HCT116 (cell line): Measurements from ENCODE around the gene PAMR1. TPM values are rescaled to one million over a fixed set of nuclear protein-coding genes. Genes with fewer than 3 reads are reported as not detected.

Experiments used
- ATAC-seq: fragments of 200-7000 bp; cut with Tn5 transposase; 2 replicates; pipeline ENCODE4 v1.9.1; 2020; ENCODE audit warnings: mild to moderate bottlenecking, moderate library complexity
- BruUV-seq: library from RNA; stranded (reverse); fragments of 400-500 nt; replicated peaks from 2 replicates; lab custom pipeline; 2021; lab: Mats Ljungman, UMichigan
- CTCF ChIA-PET: fragments of 300-600 bp; sonication (Branson Sonifier 250); formaldehyde crosslinking; loops from one replicate; lab custom pipeline; 2021; ENCODE audit warnings: antibody characterized with exemption; lab: Charles Lee
- POLR2A ChIA-PET: fragments of 300-600, 350-600 bp; sonication (Branson Sonifier 250); formaldehyde crosslinking; loops from one replicate; lab custom pipeline; 2021; ENCODE audit warnings: antibody characterized with exemption; lab: Charles Lee
- RAD21 ChIA-PET, 2 experiments: fragments of 300-600 bp; sonication (Branson Sonifier 250); formaldehyde crosslinking; loops; one replicate each; lab custom pipeline; 2023; ENCODE audit warnings: low total read pairs in 2 of 2; ENCODE audit not compliant: uncharacterized antibody in 2 of 2, unreplicated experiment in 2 of 2, low non-redundant PET in 1 of 2; lab: Charles Lee
- DNase-seq: peaks from one replicate; pipeline ENCODE4 v3.0.0-alpha.2; 2010; ENCODE audit warnings: low read depth, low spot score
- H2AFZ ChIP-seq: fragments of 200-600 bp; shearing (Covaris generic), sonication (generic); 2 replicates; pipeline ENCODE4 v1.6.1; 2017; ENCODE audit warnings: low read depth, mixed run types, mixed read lengths, antibody characterized with exemption, low read length; ENCODE audit not compliant: poor library complexity, severe bottlenecking
- H3K27ac ChIP-seq: 2 replicates; pipeline ENCODE4 v1.5.1; 2012; ENCODE audit warnings: low read depth, low read length
- H3K27me3 ChIP-seq: fragments of 200-600 bp; sonication (generic); 2 replicates; pipeline ENCODE4 v1.6.1; 2016; ENCODE audit warnings: mixed run types, low read length, mixed read lengths; ENCODE audit not compliant: insufficient read depth
- H3K36me3 ChIP-seq, 2 experiments: fragments of 200-500 bp in 1 of 2; fragments of 200-600 bp in 1 of 2; sonication (Bioruptor generic) in 1 of 2; sonication (generic) in 1 of 2; 2 replicates each; pipeline versions ENCODE4 v1.5.1 to v1.6.1; 2014 to 2016; ENCODE audit warnings: low read length in 2 of 2, inconsistent platforms in 1 of 2, mixed read lengths in 1 of 2, mixed run types in 1 of 2; ENCODE audit not compliant: insufficient read depth in 2 of 2, control insufficient read depth in 1 of 2
- H3K4me1 ChIP-seq, 2 experiments: fragments of 200-600 bp in 1 of 2; sonication (generic) in 1 of 2; 2 replicates each; pipeline versions ENCODE4 v1.5.1 to v1.6.1; 2012 to 2017; ENCODE audit warnings: low read length in 2 of 2, inconsistent platforms in 1 of 2, mild to moderate bottlenecking in 1 of 2, mixed read lengths in 1 of 2, mixed run types in 1 of 2, moderate library complexity in 1 of 2; ENCODE audit not compliant: insufficient read depth in 2 of 2, control insufficient read depth in 1 of 2
- H3K4me2 ChIP-seq: fragments of 200-600 bp; sonication (generic); 2 replicates; pipeline ENCODE4 v1.6.1; 2017; ENCODE audit warnings: mixed run types, low read length, mixed read lengths
- H3K4me3 ChIP-seq, 2 experiments: fragments of 200-600 bp in 1 of 2; sonication (generic) in 1 of 2; replicated peaks in 1 of 2; 2 replicates each; pipeline ENCODE4 v1.5.1; 2011 to 2016; ENCODE audit warnings: low read length in 2 of 2, control low read depth in 1 of 2, low read depth in 1 of 2, mild to moderate bottlenecking in 1 of 2, mixed read lengths in 1 of 2, mixed run types in 1 of 2
- H3K79me2 ChIP-seq: fragments of 200-600 bp; sonication (generic); 2 replicates; pipeline ENCODE4 v1.6.1; 2017; ENCODE audit warnings: mild to moderate bottlenecking, mixed run types, low read length, moderate library complexity, mixed read lengths; ENCODE audit not compliant: insufficient read depth
- H3K9ac ChIP-seq: fragments of 200-600 bp; sonication (generic); 2 replicates; pipeline ENCODE4 v1.6.1; 2016; ENCODE audit warnings: low read length, mixed read lengths
- H3K9me2 ChIP-seq: fragments of 200-600 bp; sonication (generic), shearing (Covaris generic); 2 replicates; pipeline ENCODE4 v1.6.1; 2017; ENCODE audit warnings: mixed run types, mild to moderate bottlenecking, moderate library complexity; ENCODE audit not compliant: insufficient read depth
- H3K9me3 ChIP-seq, 2 experiments: fragments of 200-500 bp in 1 of 2; fragments of 200-600 bp in 1 of 2; sonication (Bioruptor generic) in 1 of 2; sonication (generic) in 1 of 2; 2 replicates each; pipeline ENCODE4 v1.6.1; 2014 to 2017; ENCODE audit warnings: low read length in 2 of 2, mixed read lengths in 2 of 2, inconsistent platforms in 1 of 2, low read depth in 1 of 2, mild to moderate bottlenecking in 1 of 2, mixed run types in 1 of 2, moderate library complexity in 1 of 2; ENCODE audit not compliant: control insufficient read depth in 1 of 2, insufficient read depth in 1 of 2
- H4K20me1 ChIP-seq: fragments of 200-600 bp; sonication (generic), shearing (Covaris generic); 2 replicates; pipeline ENCODE4 v1.6.1; 2017; ENCODE audit warnings: mixed run types, mild to moderate bottlenecking, moderate library complexity; ENCODE audit not compliant: insufficient read depth
- ATF3 ChIP-seq: IDR thresholded peaks from 2 replicates; pipeline ENCODE4 v1.6.1; 2012
- CBX3 ChIP-seq: IDR thresholded peaks from 2 replicates; pipeline ENCODE4 v1.6.1; 2012; ENCODE audit warnings: low read depth
- EGR1 ChIP-seq: IDR thresholded peaks from 2 replicates; pipeline ENCODE4 v1.6.1; 2012; ENCODE audit warnings: low read depth
- ELF1 ChIP-seq: IDR thresholded peaks from 2 replicates; pipeline ENCODE4 v1.6.1; 2012; ENCODE audit warnings: low read depth, borderline replicate concordance
- EZH2 ChIP-seq: fragments of 200-600 bp; sonication (generic); IDR thresholded peaks from 2 replicates; pipeline ENCODE4 v1.6.1; 2017; ENCODE audit warnings: antibody characterized with exemption, mixed run types
- EZH2phosphoT487 ChIP-seq: fragments of 200-600 bp; IDR thresholded peaks from 2 replicates; pipeline ENCODE4 v1.6.1; 2018; ENCODE audit warnings: antibody characterized with exemption, borderline replicate concordance
- JUND ChIP-seq: IDR thresholded peaks from 2 replicates; pipeline ENCODE4 v1.6.1; 2012
- POLR2A ChIP-seq: IDR thresholded peaks from 2 replicates; pipeline ENCODE4 v1.7.0; 2011; ENCODE audit warnings: borderline replicate concordance; ENCODE audit not compliant: insufficient read depth, insufficient read length; ENCODE audit errors: extremely low read depth
- POLR2AphosphoS5 ChIP-seq: IDR thresholded peaks from 2 replicates; pipeline ENCODE4 v1.6.1; 2011; ENCODE audit warnings: mild to moderate bottlenecking, low read depth, low read length, moderate library complexity
- RAD21 ChIP-seq: IDR thresholded peaks from 2 replicates; pipeline ENCODE4 v1.6.1; 2012; ENCODE audit warnings: low read depth, mild to moderate bottlenecking
- SIN3A ChIP-seq: IDR thresholded peaks from 2 replicates; pipeline ENCODE4 v1.6.1; 2012; ENCODE audit warnings: low read depth
- SP1 ChIP-seq: IDR thresholded peaks from 2 replicates; pipeline ENCODE4 v1.6.1; 2012; ENCODE audit warnings: low read depth
- TCF7L2 ChIP-seq: IDR thresholded peaks from 2 replicates; pipeline ENCODE4 v1.7.0; 2011; ENCODE audit warnings: borderline replicate concordance, inconsistent platforms; ENCODE audit not compliant: insufficient read depth, insufficient read length; ENCODE audit errors: extremely low read depth
- YY1 ChIP-seq: IDR thresholded peaks from 2 replicates; pipeline ENCODE4 v1.6.1; 2011; ENCODE audit warnings: low read length, low read depth, moderate library complexity, mild to moderate bottlenecking; ENCODE audit not compliant: insufficient replicate concordance; ENCODE audit errors: extremely low read depth
- ZBTB33 ChIP-seq: IDR thresholded peaks from 2 replicates; pipeline ENCODE4 v1.6.1; 2011; ENCODE audit warnings: mild to moderate bottlenecking, low read length, moderate library complexity; ENCODE audit not compliant: insufficient replicate concordance; ENCODE audit errors: extremely low read depth
- ZFX ChIP-seq: fragments of 450-650 bp; IDR thresholded peaks from 2 replicates; pipeline ENCODE4 v1.6.1; 2017
- intact Hi-C: fragments of 100-400 bp; cut with micrococcal nuclease; formaldehyde crosslinking; loops from 2 replicates; pipeline ENCODE4 v1.10.0; 2022
- total RNA-seq: library from RNA; stranded (reverse); gene quantifications from one replicate; pipeline ENCODE4 v1.2.1, GENCODE V29; 2021; ENCODE audit not compliant: unreplicated experiment
- TF ChIP-seq, protein P1 (sequence below): IDR thresholded peaks from 2 replicates; pipeline ENCODE4 v1.6.1; 2012
- TF ChIP-seq, protein P2 (sequence below), 3 experiments: fragments of 200-600 bp in 1 of 3; sonication (generic) in 1 of 3; IDR thresholded peaks in 2 of 3; conservative IDR thresholded peaks in 1 of 3; 2 replicates each; pipeline ENCODE4 v1.5.1; 2012 to 2017; ENCODE audit warnings: low read depth in 2 of 3, low read length in 2 of 3, antibody characterized with exemption in 1 of 3, borderline replicate concordance in 1 of 3, control low read depth in 1 of 3, mild to moderate bottlenecking in 1 of 3, mixed read lengths in 1 of 3, mixed run types in 1 of 3, moderate library complexity in 1 of 3; ENCODE audit not compliant: insufficient read depth in 1 of 3

PAMR1 gene
- total RNA-seq, 1 experiment from 2014 or later: not detected

DNA sequence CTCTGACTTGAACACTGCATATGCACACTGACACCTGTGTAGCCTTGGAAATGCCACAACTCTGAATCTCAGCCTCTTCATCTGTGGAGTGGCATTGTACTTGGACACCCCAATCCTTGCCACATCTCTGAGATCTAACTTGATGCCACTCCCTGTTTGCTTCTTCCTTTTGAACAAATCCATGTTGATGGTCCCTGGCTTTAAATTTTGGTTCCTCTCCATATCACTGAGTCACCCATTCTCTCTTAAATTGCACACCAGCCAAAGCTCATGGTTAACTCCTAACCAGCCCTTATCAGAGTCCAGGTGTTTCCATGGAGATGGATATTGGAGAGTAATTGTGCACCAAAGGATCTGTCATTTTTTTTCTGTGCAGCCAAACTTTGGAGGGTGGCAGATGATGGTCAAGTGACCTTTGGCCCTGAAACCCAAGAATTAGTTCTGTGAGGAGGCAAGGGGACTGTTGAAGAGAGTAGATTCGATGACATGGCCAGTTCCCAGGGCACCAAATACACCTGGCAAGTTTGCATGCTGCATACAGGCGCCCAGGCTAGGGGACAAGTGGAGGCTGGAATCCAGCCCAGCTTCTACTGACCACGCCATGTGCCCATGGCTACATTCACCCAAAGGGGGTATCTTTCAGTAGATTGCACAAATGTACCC lies 25.1 kb upstream of the PAMR1 start (continued):
- no peak for TF ChIP-seq POLR2AphosphoS5

DNA sequence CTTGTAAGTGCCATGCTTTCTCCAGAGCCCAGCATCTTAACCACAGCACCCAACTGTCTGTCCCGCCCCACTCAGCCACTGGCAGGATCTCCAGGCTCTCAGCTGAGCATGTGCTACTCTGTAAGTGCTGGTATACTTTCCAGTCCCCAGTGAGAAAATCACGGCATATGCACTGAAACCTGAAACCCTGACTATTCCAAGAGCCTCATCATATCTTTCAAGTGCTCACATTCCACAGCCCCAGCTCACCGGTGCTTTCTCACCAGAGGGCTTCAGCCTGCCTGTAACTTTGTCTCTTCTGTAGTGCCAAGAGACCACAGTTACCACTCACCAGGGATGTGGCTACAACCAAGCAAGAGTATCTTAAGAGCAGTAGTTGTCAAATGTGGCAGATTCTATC lies 24.4 kb upstream of the PAMR1 start:
- CTCF ChIA-PET: no interaction called here
- ATAC-seq: peak; percentile 79
- peak overlapping the region; percentile 26; the same call in 1 of the 2 replicates for H3K4me2 ChIP-seq
- TF ChIP-seq POLR2A: no peak
- no peak for TF ChIP-seq ATF3
- TF ChIP-seq YY1: no peak
- no peak for TF ChIP-seq ZFX
- TF ChIP-seq, protein P1, sequence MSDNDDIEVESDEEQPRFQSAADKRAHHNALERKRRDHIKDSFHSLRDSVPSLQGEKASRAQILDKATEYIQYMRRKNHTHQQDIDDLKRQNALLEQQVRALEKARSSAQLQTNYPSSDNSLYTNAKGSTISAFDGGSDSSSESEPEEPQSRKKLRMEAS: no peak
- no peak for TF ChIP-seq ELF1
- TF ChIP-seq SP1: no peak
- TF ChIP-seq POLR2AphosphoS5: no peak
- TF ChIP-seq TCF7L2: no peak
- TF ChIP-seq EGR1: no peak
- no peak for TF ChIP-seq EZH2phosphoT487
- no peak for TF ChIP-seq CBX3
- TF ChIP-seq, protein P2, sequence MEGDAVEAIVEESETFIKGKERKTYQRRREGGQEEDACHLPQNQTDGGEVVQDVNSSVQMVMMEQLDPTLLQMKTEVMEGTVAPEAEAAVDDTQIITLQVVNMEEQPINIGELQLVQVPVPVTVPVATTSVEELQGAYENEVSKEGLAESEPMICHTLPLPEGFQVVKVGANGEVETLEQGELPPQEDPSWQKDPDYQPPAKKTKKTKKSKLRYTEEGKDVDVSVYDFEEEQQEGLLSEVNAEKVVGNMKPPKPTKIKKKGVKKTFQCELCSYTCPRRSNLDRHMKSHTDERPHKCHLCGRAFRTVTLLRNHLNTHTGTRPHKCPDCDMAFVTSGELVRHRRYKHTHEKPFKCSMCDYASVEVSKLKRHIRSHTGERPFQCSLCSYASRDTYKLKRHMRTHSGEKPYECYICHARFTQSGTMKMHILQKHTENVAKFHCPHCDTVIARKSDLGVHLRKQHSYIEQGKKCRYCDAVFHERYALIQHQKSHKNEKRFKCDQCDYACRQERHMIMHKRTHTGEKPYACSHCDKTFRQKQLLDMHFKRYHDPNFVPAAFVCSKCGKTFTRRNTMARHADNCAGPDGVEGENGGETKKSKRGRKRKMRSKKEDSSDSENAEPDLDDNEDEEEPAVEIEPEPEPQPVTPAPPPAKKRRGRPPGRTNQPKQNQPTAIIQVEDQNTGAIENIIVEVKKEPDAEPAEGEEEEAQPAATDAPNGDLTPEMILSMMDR (IDR thresholded peaks at IDR 0.05 in 2 of 3, conservative IDR thresholded peaks at IDR 0.05 in 1 of 3; ENCODE audit: borderline replicate concordance in 1 of 3, insufficient read depth in 1 of 3, low read depth in 2 of 3, low read length in 2 of 3): no peak
- no peak for TF ChIP-seq ZBTB33
- TF ChIP-seq EZH2: no peak
- TF ChIP-seq SIN3A: no peak
- TF ChIP-seq JUND: no peak
- no peak for TF ChIP-seq RAD21

More for the DNA sequence above, 24.4 kb upstream of the PAMR1 start:
- ChIA-PET POLR2A (no interaction called here), RAD21 (no interaction called here)
- no peaks in the 10 kb centered on the region for H4K20me1 ChIP-seq
- H3K4me3 ChIP-seq: no peak overlapping the region
- H2AFZ ChIP-seq: no peak overlapping the region
- H3K79me2 ChIP-seq: no peaks in the 10 kb centered on the region
- intact Hi-C loops: no loop called here
- H3K27ac ChIP-seq: no peak overlapping the region
- no peaks in the 10 kb centered on the region for H3K36me3 ChIP-seq
- peaks cover 9 to 11% of the 10 kb centered on the region in 2 experiments; a peak in 3 of 4 replicates for H3K4me1 ChIP-seq
- H3K9me3 ChIP-seq: no peaks in the 10 kb centered on the region
- no peak overlapping the region for H3K9ac ChIP-seq
- no TSS peak for BruUV-seq
- H3K9me2 ChIP-seq: no peaks in the 10 kb centered on the region
- H3K27me3 ChIP-seq: no peaks in the 10 kb centered on the region
- DNase-seq: no peak
